ENCODE data around the gene PDLIM5. TPM values are rescaled to one million over a fixed set of nuclear protein-coding genes. Genes with fewer than 3 reads are reported as not detected.

PDLIM5 gene
- total and polyA plus RNA-seq, 2 of the 8 experiments (the other 6 are each of a cell fraction or from before 2014, with no cell fraction given) = 37.3 to 62.1 TPM

DNA sequence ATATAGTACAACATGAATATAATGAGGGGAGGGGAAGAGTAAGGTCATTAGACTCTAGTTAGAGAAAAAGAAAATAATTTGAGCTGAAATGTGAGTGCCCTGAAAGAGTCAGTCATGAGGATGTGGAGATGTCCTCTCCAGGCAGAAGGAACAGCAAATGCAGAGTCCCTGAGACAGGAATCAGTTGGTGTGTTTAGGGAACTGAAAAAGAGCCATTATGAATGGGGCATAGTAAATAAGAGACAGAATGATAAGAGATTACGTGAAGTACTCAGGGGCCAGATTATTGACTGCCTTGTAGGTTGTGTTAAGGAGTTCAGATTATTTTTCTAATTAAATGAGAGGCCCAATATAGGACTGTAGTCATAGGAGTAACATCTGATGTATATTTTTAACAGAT lies 147.0 kb downstream of the PDLIM5 start:
- Histone ChIP-seq H2AFZ (ENCODE audit: low read length) (no peak overlapping the region), H3K4ac (replicated peaks; ENCODE audit: insufficient read length, low read depth, low read length) (no peak overlapping the region), H4K5ac (ENCODE audit: insufficient read length, low read depth, low read length) (no peak overlapping the region), H3K56ac (replicated peaks; ENCODE audit: insufficient read length, low read depth, low read length) (no peak overlapping the region), H3K4me2 (ENCODE audit: insufficient read depth in 1 of 2, low read depth in 2 of 2, low read length in 2 of 2) (no peak overlapping the region), H3K27me3 (replicated peaks in 1 of 4; ENCODE audit: control insufficient read depth in 3 of 4, extremely low read depth in 1 of 4, insufficient read depth in 3 of 4, low read length in 3 of 4) (peaks cover 0 to 1% (median 0%) of the 10 kb centered on the region in 4 experiments; a peak in 1 of 7 replicates), H3K4me1 (replicated peaks in 1 of 4; ENCODE audit: control insufficient read depth in 3 of 4, insufficient read depth in 4 of 4, low read length in 3 of 4) (no peaks in the 10 kb centered on the region), H2BK20ac (ENCODE audit: low read length) (no peak overlapping the region), H3K79me2 (ENCODE audit: control insufficient read depth in 1 of 2, insufficient read depth in 2 of 2, low read length in 2 of 2) (no peaks in the 10 kb centered on the region), H3K4me3 (ENCODE audit: extremely low read depth in 1 of 4, insufficient read depth in 2 of 4, low read depth in 3 of 4, low read length in 4 of 4) (no peak overlapping the region), H3K23ac (ENCODE audit: insufficient read length) (no peak overlapping the region), H3K23me2 (ENCODE audit: low read depth, low read length) (no peaks in the 10 kb centered on the region), H4K20me1 (replicated peaks in 1 of 2; ENCODE audit: control insufficient read depth in 1 of 2, insufficient read depth in 2 of 2, low read length in 2 of 2) (no peaks in the 10 kb centered on the region), H3K9me3 (ENCODE audit: insufficient read depth in 2 of 2, low read depth in 1 of 2, low read length in 1 of 2) (no peaks in the 10 kb centered on the region), H3K18ac (ENCODE audit: extremely low read depth, low read length) (no peak overlapping the region), H3K27ac (ENCODE audit: low read depth, low read length) (no peak overlapping the region), H3K36me3 (ENCODE audit: control insufficient read depth in 2 of 4, insufficient read depth in 4 of 4, low read length in 3 of 4) (no peaks in the 10 kb centered on the region), H2BK12ac (ENCODE audit: low read depth, low read length) (no peak overlapping the region), H3K9ac (replicated peaks in 1 of 4; ENCODE audit: extremely low read depth in 1 of 4, low read depth in 3 of 4, low read length in 3 of 4) (no peak overlapping the region), H3K14ac (ENCODE audit: insufficient read length) (no peak overlapping the region), H2BK120ac (replicated peaks; ENCODE audit: low read depth, low read length) (no peak overlapping the region), H4K91ac (replicated peaks; ENCODE audit: insufficient read length, low read length) (no peak overlapping the region), H3K79me1 (ENCODE audit: low read depth, low read length) (no peaks in the 10 kb centered on the region), H2AK5ac (ENCODE audit: low read depth, low read length) (no peak overlapping the region), H2BK5ac (ENCODE audit: low read depth, low read length) (no peak overlapping the region), H2BK15ac (ENCODE audit: low read length) (no peak overlapping the region), H4K8ac (ENCODE audit: extremely low read depth, insufficient read depth, low read length) (no peak overlapping the region)
- DNase-seq (ENCODE audit: low read depth in 1 of 2, low spot score in 2 of 2) (no peak), FAIRE-seq (no peak)
- POLR2A ChIA-PET (ENCODE audit: partially characterized antibody) = no interaction called here
- 95% methylated on average over 1 of the region's 1 CpG; no CpG with 5 or more reads in 1 of the 2 experiments for WGBS, 2 experiments (ENCODE audit: extremely low coverage in 1 of 2, insufficient coverage in 1 of 2, insufficient read length in 1 of 2, insufficient replicate concordance in 2 of 2, low coverage in 1 of 2, low lambda C conversion rate in 2 of 2, missing lambda C conversion rate in 1 of 2)
- CTCF ChIA-PET (ENCODE audit: partially characterized antibody) = interaction anchor here (0.6 to 1.1 kb wide), 2 partner anchors 27 to 192 kb away, joined by 3 to 4 read pairs; no protein-coding TSS in a partner anchor
- TF ChIP-seq BACH1 (IDR thresholded peaks at IDR 0.05; ENCODE audit: low read length) = no peak
- no peak for TF ChIP-seq TBP (IDR thresholded peaks at IDR 0.05; ENCODE audit: low read depth, low read length)
- no peak for TF ChIP-seq SAP30 (IDR thresholded peaks at IDR 0.05; ENCODE audit: insufficient read depth, insufficient replicate concordance, low read length)
- TF ChIP-seq TEAD4 (IDR thresholded peaks at IDR 0.05; ENCODE audit: low read depth, low read length) = no peak
- TF ChIP-seq SP2 (IDR thresholded peaks at IDR 0.05; ENCODE audit: low read length) = no peak
- no peak for TF ChIP-seq ASH2L (IDR thresholded peaks at IDR 0.05; ENCODE audit: low read length)
- no peak for TF ChIP-seq SRF (IDR thresholded peaks at IDR 0.05; ENCODE audit: low read depth, low read length)
- no peak for TF ChIP-seq TAF1 (IDR thresholded peaks at IDR 0.05; ENCODE audit: low read depth, low read length)
- no peak for TF ChIP-seq CHD2 (IDR thresholded peaks at IDR 0.05; ENCODE audit: low read length)
- TF ChIP-seq NANOG (IDR thresholded peaks at IDR 0.05; ENCODE audit: insufficient read depth, low read depth, low read length, poor library complexity, severe bottlenecking) = no peak
- TF ChIP-seq FOSL1 (IDR thresholded peaks at IDR 0.05; ENCODE audit: insufficient read depth, low read depth, low read length) = no peak

All from H1 (cell line).